Dendritic cell treated with granulocyte-macrophage colony-stimulating factor and Interleukin-4, amounts not matched to agents 40 ng/mL and 50 ng/mL, for 4 days (primary cell): ENCODE results near the gene IGF2.

Source experiments
- H3K27ac Mint-ChIP-seq: one replicate; pipeline ENCODE4 v1.8.0; 2022; ENCODE audit warnings: mild to moderate bottlenecking, mixed read lengths
- H3K27me3 Mint-ChIP-seq: one replicate; pipeline ENCODE4 v1.8.0; 2022; ENCODE audit warnings: mild to moderate bottlenecking, mixed read lengths
- H3K36me3 Mint-ChIP-seq: one replicate; pipeline ENCODE4 v1.8.0; 2022; ENCODE audit warnings: low read depth, mixed read lengths
- H3K4me1 Mint-ChIP-seq: one replicate; pipeline ENCODE4 v1.8.0; 2022; ENCODE audit warnings: low read depth, mixed read lengths
- H3K4me3 Mint-ChIP-seq: one replicate; pipeline ENCODE4 v1.8.0; 2022; ENCODE audit warnings: mild to moderate bottlenecking, moderate library complexity, mixed read lengths
- H3K9me3 Mint-ChIP-seq: one replicate; pipeline ENCODE4 v1.8.0; 2022; ENCODE audit warnings: mixed read lengths
- intact Hi-C: fragments of 100-400 bp; cut with micrococcal nuclease; formaldehyde crosslinking; loops from one replicate; pipeline ENCODE4 v1.15.0; 2022

The IGF2 gene

GRCh38 chr11:2176389-2176900 is 37.3 kb upstream of the IGF2 start:
- Mint-ChIP-seq H3K4me3 (no peak overlapping the region), H3K4me1 (no peaks in the 10 kb centered on the region), H3K27ac (no peak overlapping the region), H3K36me3 (no peaks in the 10 kb centered on the region), H3K9me3 (no peaks in the 10 kb centered on the region), H3K27me3 (peaks cover 17% of the 10 kb centered on the region)
- intact Hi-C loops: no loop called here

GRCh38 chr11:2175659-2176058 is 36.5 kb upstream of the IGF2 start:
- Mint-ChIP-seq H3K4me3 (no peak overlapping the region), H3K36me3 (no peaks in the 10 kb centered on the region), H3K27ac (no peak overlapping the region), H3K4me1 (no peaks in the 10 kb centered on the region), H3K9me3 (no peaks in the 10 kb centered on the region), H3K27me3 (peaks cover 15% of the 10 kb centered on the region)
- intact Hi-C loops: no loop called here

DNA sequence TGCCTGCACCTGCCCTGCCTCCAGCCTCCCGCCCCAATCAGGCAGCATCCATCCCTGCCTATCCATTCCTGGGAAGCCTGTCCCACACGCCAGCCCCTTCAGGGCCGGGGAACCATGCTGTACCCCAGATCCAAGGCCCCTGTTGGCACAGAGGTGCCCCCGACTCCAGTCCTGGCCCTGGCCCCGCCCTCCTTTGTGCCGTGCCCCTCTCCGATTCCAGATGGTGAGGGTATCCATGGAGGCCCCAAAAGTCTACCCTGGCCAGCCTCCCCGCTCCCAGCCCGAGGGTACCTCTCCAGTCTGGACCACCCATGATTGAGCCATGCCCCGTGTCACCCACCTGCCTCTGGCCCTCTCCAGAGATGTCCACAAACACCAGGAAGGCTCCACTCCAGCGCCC is 35.2 kb upstream of the IGF2 start:
- H3K36me3 Mint-ChIP-seq: no peaks in the 10 kb centered on the region
- H3K4me1 Mint-ChIP-seq: no peaks in the 10 kb centered on the region
- no peak overlapping the region for H3K27ac Mint-ChIP-seq
- peaks cover 20% of the 10 kb centered on the region for H3K27me3 Mint-ChIP-seq
- H3K9me3 Mint-ChIP-seq: no peaks in the 10 kb centered on the region
- intact Hi-C loops: no loop called here
- no peak overlapping the region for H3K4me3 Mint-ChIP-seq

DNA sequence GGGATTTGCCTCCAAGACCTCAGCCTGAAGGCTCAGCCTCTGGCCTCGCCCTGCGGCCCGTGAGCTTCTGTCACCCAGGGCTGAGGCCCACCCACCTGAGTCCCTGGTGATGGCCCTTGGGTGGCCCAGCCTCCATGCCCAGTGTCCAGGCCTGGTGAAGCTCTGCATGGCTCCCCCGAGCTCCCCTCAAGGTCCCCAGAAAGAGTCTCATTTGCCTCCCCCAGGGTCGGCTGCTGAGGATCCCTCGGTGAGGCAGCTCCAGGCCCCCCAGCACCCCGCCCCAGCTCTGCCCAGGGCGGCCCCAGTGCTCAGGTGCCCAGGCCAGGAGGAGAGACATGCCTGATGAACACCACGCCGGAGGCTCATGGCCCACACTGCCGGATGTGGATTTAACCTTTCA is 34.6 kb upstream of the IGF2 start:
- peaks cover 20% of the 10 kb centered on the region for H3K27me3 Mint-ChIP-seq
- no peaks in the 10 kb centered on the region for H3K4me1 Mint-ChIP-seq
- intact Hi-C loops: no loop called here
- no peaks in the 10 kb centered on the region for H3K36me3 Mint-ChIP-seq
- no peaks in the 10 kb centered on the region for H3K9me3 Mint-ChIP-seq
- H3K4me3 Mint-ChIP-seq: no peak overlapping the region
- H3K27ac Mint-ChIP-seq: no peak overlapping the region

- H3K36me3 Mint-ChIP-seq: no peaks in the 10 kb centered on the region
- H3K27me3 Mint-ChIP-seq: peaks cover 19% of the 10 kb centered on the region
- H3K27ac Mint-ChIP-seq: no peak overlapping the region
- no peak overlapping the region for H3K4me3 Mint-ChIP-seq
- intact Hi-C loops: no loop called here
- H3K9me3 Mint-ChIP-seq: no peaks in the 10 kb centered on the region
- H3K4me1 Mint-ChIP-seq: no peaks in the 10 kb centered on the region
Observed at GRCh38 chr11:2173150-2173693, 34.0 kb upstream of the IGF2 start.

GRCh38 chr11:2172676-2173075 is 33.5 kb upstream of the IGF2 start:
- intact Hi-C loops: no loop called here
- Mint-ChIP-seq H3K9me3 (no peaks in the 10 kb centered on the region), H3K4me1 (no peaks in the 10 kb centered on the region), H3K36me3 (no peaks in the 10 kb centered on the region), H3K4me3 (no peak overlapping the region), H3K27me3 (peaks cover 24% of the 10 kb centered on the region), H3K27ac (no peak overlapping the region)

DNA sequence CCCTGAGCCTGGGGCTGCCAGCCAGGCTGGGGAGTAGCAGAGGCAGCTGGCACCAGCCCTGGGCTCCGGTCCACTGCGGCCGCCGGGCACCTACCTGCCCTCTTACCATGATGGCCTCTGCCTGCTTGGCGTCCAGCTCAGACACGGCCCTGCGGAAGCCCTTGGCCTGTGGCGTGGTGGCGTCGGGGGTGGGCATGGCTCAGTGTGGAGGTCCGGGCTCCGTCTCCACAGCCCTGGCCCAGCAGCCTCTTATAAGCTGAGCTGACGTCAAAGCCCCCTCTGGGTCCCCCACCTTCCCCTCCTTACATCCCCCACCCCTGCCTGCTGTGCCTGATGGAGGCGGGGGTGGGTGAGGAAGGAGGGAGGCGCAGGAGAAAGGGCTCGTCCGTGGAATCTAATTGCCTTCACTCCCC is 32.4 kb upstream of the IGF2 start, which contains the start of gene TH:
Gene TH, minus strand, starts transcription at position 225 of the 413 bp plus-strand sequence. Its CDS starts 29 bp downstream, at position 196.
- Mint-ChIP-seq H3K36me3 (no peaks in the 10 kb centered on the region), H3K27ac (no peak within 1 kb of the TSS), H3K4me1 (no peaks in the 10 kb centered on the region), H3K27me3 (peaks cover 32% of the 10 kb centered on the region), H3K4me3 (no peak within 1 kb of the TSS), H3K9me3 (no peaks in the 10 kb centered on the region)
- intact Hi-C loops: no loop called here

DNA sequence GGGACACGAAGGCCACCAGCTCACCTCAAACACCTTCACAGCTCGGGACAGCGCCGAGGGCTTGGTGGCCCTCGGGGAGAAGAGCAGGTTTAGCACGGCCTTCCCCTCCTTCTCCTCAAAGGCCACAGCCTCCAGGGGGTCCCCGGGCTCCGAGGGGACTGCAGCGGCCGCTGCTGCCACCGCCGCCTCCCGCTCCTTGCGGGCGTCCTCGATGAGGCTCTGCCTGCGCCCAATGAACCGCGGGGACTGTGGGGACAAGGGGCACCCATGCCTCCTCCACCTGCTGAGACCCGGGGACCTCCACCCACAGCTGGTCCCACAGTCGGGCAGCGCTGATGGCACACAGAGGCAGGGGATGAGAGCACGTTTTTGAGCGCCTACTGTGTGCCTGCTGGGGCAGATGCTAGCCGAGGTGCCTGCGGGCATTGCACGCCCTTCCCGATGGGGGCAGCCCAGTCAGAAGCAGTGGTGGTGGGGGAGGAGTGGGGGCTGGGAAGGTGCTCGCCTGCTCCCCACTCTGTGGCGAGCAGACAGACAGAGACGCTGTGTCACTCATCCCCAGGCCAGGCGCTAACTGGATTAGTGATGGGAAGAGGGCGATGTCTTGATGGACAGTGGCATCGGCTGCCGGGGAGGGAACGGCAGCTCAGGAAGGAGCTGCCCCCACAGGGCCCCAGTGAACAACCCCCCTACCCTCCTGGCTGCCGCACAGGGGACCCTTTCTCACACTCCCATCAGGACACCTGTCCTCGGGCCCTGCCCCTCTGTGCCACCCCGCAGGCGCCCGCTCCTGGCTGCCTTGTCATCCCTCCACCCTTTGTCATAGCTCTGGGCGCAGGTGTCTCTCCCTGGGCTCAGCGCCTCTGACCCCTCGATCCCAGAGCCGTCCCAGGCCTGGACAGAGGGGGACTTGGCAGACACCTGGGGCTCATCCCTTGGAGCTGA is 30.7 kb upstream of the IGF2 start:
- Mint-ChIP-seq H3K36me3 (no peaks in the 10 kb centered on the region), H3K27ac (no peak overlapping the region), H3K4me1 (no peaks in the 10 kb centered on the region), H3K4me3 (no peak overlapping the region), H3K27me3 (peaks cover 46% of the 10 kb centered on the region), H3K9me3 (no peaks in the 10 kb centered on the region)
- intact Hi-C loops: no loop called here

GRCh38 chr11:2169005-2169378 is 29.8 kb upstream of the IGF2 start:
- Mint-ChIP-seq H3K36me3 (no peaks in the 10 kb centered on the region), H3K27ac (no peak overlapping the region), H3K4me3 (no peak overlapping the region), H3K27me3 (peaks cover 48% of the 10 kb centered on the region), H3K4me1 (no peaks in the 10 kb centered on the region), H3K9me3 (no peaks in the 10 kb centered on the region)
- intact Hi-C loops: no loop called here

DNA sequence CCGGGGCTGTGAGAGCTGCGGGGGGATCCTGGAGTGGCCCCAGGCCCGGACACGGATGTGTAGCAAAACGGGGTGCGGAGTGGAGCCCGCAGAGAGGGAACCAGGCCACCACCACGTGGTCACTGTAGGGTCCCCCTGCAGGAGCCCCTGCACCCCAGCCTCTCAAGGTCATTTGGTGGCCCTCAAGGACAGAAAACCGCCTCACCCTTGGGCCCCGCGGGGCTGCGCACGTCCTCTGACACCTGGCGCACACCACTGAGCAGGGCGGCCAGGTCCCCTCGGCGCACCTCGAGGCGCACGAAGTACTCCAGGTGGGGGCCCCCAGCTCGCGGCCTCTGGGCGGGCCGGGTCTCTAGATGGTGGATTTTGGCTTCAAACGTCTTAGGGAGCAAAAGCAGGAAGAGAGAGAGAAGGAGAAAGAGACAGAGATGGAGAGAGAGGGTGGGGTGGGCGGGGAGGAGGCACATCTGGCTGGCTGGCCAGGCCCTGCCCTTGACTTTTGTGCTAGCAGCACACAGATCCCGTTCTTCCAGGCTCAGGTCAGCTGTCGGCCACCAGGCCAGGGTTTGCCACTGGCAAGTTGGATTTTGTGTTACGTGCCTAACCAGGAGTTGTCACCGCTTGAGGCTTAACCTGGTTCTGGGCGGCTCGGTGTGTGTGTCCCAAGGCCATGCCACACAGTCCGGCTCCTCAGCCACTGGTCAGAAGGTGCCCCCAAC is 29.3 kb upstream of the IGF2 start:
- no peak overlapping the region for H3K4me3 Mint-ChIP-seq
- no peaks in the 10 kb centered on the region for H3K4me1 Mint-ChIP-seq
- intact Hi-C loops: no loop called here
- no peaks in the 10 kb centered on the region for H3K9me3 Mint-ChIP-seq
- H3K27me3 Mint-ChIP-seq: peaks cover 51% of the 10 kb centered on the region
- H3K27ac Mint-ChIP-seq: no peak overlapping the region
- H3K36me3 Mint-ChIP-seq: no peaks in the 10 kb centered on the region

DNA sequence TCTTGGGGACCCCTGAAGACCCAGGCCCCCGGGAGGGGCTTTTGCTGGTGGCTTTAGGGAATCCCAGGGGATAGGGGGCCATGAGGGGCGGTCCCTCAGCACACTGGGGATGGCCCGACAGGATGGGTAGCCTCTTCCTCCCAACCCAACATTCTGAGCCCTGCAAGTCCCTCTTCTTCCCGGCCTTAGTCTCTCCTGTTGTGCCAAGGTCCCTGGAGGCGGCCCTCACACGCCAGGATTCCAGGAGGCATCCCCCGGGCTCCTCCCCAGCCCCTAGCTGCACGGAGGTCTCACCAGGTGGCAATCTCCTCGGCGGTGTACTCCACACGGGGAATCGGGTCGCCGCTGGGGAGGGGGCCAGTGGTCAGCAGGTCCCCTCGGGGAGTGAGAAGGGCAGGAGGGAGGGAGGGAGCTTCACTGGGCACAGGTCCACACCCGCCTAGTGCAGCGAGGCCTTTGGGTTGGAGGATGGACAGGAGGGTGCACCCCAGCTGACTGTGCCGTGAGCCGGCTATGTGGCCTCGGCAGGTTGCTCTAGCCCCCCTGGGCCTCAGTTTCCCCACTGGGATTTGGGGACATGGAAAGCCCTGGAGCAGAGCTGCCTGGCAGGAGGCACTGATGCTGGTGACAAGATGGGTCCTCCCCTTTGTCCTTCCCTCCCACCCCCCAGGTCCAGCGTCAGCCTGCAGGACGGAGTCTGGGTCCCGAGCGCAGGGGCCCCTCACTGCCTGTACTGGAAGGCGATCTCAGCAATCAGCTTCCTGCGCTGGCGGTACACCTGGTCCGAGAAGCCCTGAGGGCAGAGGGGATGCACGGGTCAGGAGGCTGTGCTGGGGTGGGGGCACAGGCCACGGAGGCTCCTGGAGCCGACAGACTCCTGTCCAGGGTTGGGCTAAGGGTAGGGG is 28.2 kb upstream of the IGF2 start:
- intact Hi-C loops: no loop called here
- Mint-ChIP-seq H3K4me3 (no peak overlapping the region), H3K4me1 (no peaks in the 10 kb centered on the region), H3K36me3 (no peaks in the 10 kb centered on the region), H3K9me3 (no peaks in the 10 kb centered on the region), H3K27me3 (peaks cover 52% of the 10 kb centered on the region), H3K27ac (no peak overlapping the region)

GRCh38 chr11:2166091-2166851 is 27.1 kb upstream of the IGF2 start:
- Mint-ChIP-seq H3K36me3 (no peaks in the 10 kb centered on the region), H3K27me3 (peaks cover 49% of the 10 kb centered on the region), H3K9me3 (no peaks in the 10 kb centered on the region), H3K27ac (no peak overlapping the region), H3K4me3 (no peak overlapping the region), H3K4me1 (no peaks in the 10 kb centered on the region)
- intact Hi-C loops: no loop called here

DNA sequence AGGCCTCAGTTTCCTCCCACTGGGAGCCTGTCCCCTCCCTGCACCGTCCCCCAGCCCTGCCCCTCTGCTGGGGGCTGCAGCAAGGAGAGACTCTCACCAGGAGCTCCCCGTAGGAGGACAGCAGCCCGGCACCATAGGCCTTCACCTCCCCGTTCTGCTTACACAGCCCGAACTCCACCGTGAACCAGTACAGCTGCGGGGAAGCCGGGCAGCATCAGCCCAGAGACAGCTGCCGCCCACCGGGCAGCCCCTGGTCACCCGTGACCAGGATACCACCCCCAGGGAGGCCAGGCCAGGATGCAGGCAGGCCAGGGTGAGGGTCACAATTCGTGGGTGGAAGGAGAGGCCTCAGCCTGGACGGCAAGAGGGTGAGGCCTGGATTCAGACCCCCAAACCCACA is 26.4 kb upstream of the IGF2 start:
- H3K4me3 Mint-ChIP-seq: no peak overlapping the region
- no peaks in the 10 kb centered on the region for H3K9me3 Mint-ChIP-seq
- H3K27ac Mint-ChIP-seq: no peak overlapping the region
- no peaks in the 10 kb centered on the region for H3K36me3 Mint-ChIP-seq
- no peaks in the 10 kb centered on the region for H3K4me1 Mint-ChIP-seq
- H3K27me3 Mint-ChIP-seq: peaks cover 49% of the 10 kb centered on the region
- intact Hi-C loops: no loop called here
